GM18519 (cell line): ENCODE measurements around the gene HNRNPD.
"Not testable (repeated sequence)": the region's sequence is repeated elsewhere in the genome, so short reads cannot be mapped to it uniquely, and the experiment has no call there.

Experiments used
- ATAC-seq: cut with Tn5 transposase; IDR thresholded peaks from one replicate; pipeline ENCODE4 v1.9.1; 2021; ENCODE audit warnings: mild to moderate bottlenecking, moderate library complexity; ENCODE audit not compliant: unreplicated experiment, low FRiP score

The HNRNPD gene

GRCh38 chr4:82373816-82374625, at the start of gene HNRNPD:
TSS of gene HNRNPD (minus strand) at chr4:82373991. CDS start at chr4:82373678, 313 bp downstream.
- peak; percentile 87 for ATAC-seq

- no peak for ATAC-seq
Measured at GRCh38 chr4:82422616-82423015, 48.8 kb upstream of the HNRNPD start.

GRCh38 chr4:82421796-82422560, 48.2 kb upstream of the HNRNPD start:
- no peak for ATAC-seq

GRCh38 chr4:82419451-82419850, 45.7 kb upstream of the HNRNPD start:
- ATAC-seq: no peak

- ATAC-seq: no peak
Measured at GRCh38 chr4:82415922-82416365, 42.2 kb upstream of the HNRNPD start.

- not testable (repeated sequence) for ATAC-seq
Measured at GRCh38 chr4:82415061-82415460, 41.3 kb upstream of the HNRNPD start.

- no peak for ATAC-seq
Measured at GRCh38 chr4:82403725-82404124, 29.9 kb upstream of the HNRNPD start.

GRCh38 chr4:82402196-82402775, 28.5 kb upstream of the HNRNPD start:
- ATAC-seq: no peak

- no peak for ATAC-seq
Measured at GRCh38 chr4:82401600-82401999, 27.8 kb upstream of the HNRNPD start.

- no peak for ATAC-seq
Measured at GRCh38 chr4:82398263-82398662, 24.5 kb upstream of the HNRNPD start.

- no peak for ATAC-seq
Measured at GRCh38 chr4:82397527-82397926, 23.7 kb upstream of the HNRNPD start.

GRCh38 chr4:82394896-82395295, 21.1 kb upstream of the HNRNPD start:
- ATAC-seq: no peak

- ATAC-seq: not testable (repeated sequence)
Measured at GRCh38 chr4:82390061-82390460, 16.3 kb upstream of the HNRNPD start.

GRCh38 chr4:82388405-82388804, 14.6 kb upstream of the HNRNPD start:
- no peak for ATAC-seq

GRCh38 chr4:82386312-82386711, 12.5 kb upstream of the HNRNPD start:
- ATAC-seq: not testable (repeated sequence)

- no peak for ATAC-seq
Measured at GRCh38 chr4:82382751-82383150, 9.0 kb upstream of the HNRNPD start.

- ATAC-seq: no peak
Measured at GRCh38 chr4:82381661-82382296, 8.0 kb upstream of the HNRNPD start.

GRCh38 chr4:82381235-82381634, 7.4 kb upstream of the HNRNPD start:
- ATAC-seq: no peak

GRCh38 chr4:82380831-82381230, 7.0 kb upstream of the HNRNPD start:
- no peak for ATAC-seq

GRCh38 chr4:82380344-82380743, 6.6 kb upstream of the HNRNPD start:
- no peak for ATAC-seq

GRCh38 chr4:82376109-82376508, 2.3 kb upstream of the HNRNPD start:
- ATAC-seq: no peak
